GM12878 (cell line): ENCODE results near the gene GABARAPL2. TPM values are rescaled to one million over a fixed set of nuclear protein-coding genes. Genes with fewer than 3 reads are reported as not detected.

Experiments used
- ATAC-seq: fragments of 200-7000 bp; cut with Tn5 transposase; 3 replicates; pipeline ENCODE4 v1.9.1; 2020; ENCODE audit warnings: mild to moderate bottlenecking, moderate library complexity
- BruUV-seq: library from RNA; stranded (reverse); fragments of 400-500 nt; replicated peaks from 2 replicates; lab custom pipeline; 2021; lab: Mats Ljungman, UMichigan
- CTCF ChIA-PET: fragments of 300-600 bp; sonication (Branson Sonifier 250); formaldehyde crosslinking; extraction: SDS; loops from one replicate; lab custom pipeline; 2021; ENCODE audit warnings: inconsistent platforms; lab: Yijun Ruan, JAX
- POLR2A ChIA-PET: fragments of 350-600 bp; formaldehyde crosslinking; extraction: SDS; loops from one replicate; lab custom pipeline; 2021; ENCODE audit warnings: inconsistent platforms; lab: Charles Lee
- RAD21 ChIA-PET: fragments of 300-600 bp; sonication (Branson Sonifier 250); formaldehyde crosslinking; loops from one replicate; lab custom pipeline; 2023; ENCODE audit warnings: antibody characterized with exemption; ENCODE audit not compliant: unreplicated experiment; lab: Charles Lee
- SMC1A ChIA-PET: fragments of 300-600 bp; sonication (Branson Sonifier 250); formaldehyde crosslinking; loops from one replicate; lab custom pipeline; 2023; ENCODE audit not compliant: unreplicated experiment, uncharacterized antibody; lab: Charles Lee
- DNase-seq: peaks from one replicate; pipeline ENCODE4 v3.0.0-alpha.2; 2011; ENCODE audit warnings: low read depth, low spot score
- FAIRE-seq: peaks from 3 replicates; lab custom pipeline; 2011; peaks lifted over from hg19 to GRCh38; lab: Jason Lieb, UNC
- H2AFZ ChIP-seq: 2 replicates; pipeline ENCODE4 v1.6.0; 2011; ENCODE audit warnings: low read depth, low read length, control low read depth; ENCODE audit not compliant: control insufficient read depth
- H3K27ac ChIP-seq: 2 replicates; pipeline ENCODE4 v1.5.1; 2011; ENCODE audit warnings: control low read depth; ENCODE audit not compliant: control insufficient read depth, insufficient read depth
- H3K27me3 ChIP-seq, 2 experiments: replicated peaks in 1 of 2; 2 replicates each; pipeline versions ENCODE4 v1.6.0 to v1.6.1; 2011; ENCODE audit warnings: low read length in 1 of 2; ENCODE audit not compliant: control insufficient read depth in 2 of 2, insufficient read depth in 2 of 2
- H3K36me3 ChIP-seq, 2 experiments: 2 replicates each; pipeline ENCODE4 v1.5.1; 2011; ENCODE audit warnings: low read length in 1 of 2; ENCODE audit not compliant: control insufficient read depth in 2 of 2, insufficient read depth in 2 of 2
- H3K4me1 ChIP-seq: 2 replicates; pipeline ENCODE4 v1.6.1; 2011; ENCODE audit warnings: mild to moderate bottlenecking, low read length, moderate library complexity, mixed read lengths; ENCODE audit not compliant: control insufficient read depth, insufficient read depth
- H3K4me2 ChIP-seq: 2 replicates; pipeline ENCODE4 v1.6.0; 2011; ENCODE audit warnings: control low read depth; ENCODE audit not compliant: control insufficient read depth, insufficient read depth
- H3K4me3 ChIP-seq: fragments of 200-600 bp; sonication (generic); 2 replicates; pipeline ENCODE4 v1.5.1; 2016
- H3K79me2 ChIP-seq: 2 replicates; pipeline ENCODE4 v1.6.0; 2011; ENCODE audit warnings: low read length; ENCODE audit not compliant: control insufficient read depth, insufficient read depth
- H3K9ac ChIP-seq: 2 replicates; pipeline ENCODE4 v1.8.0; 2011; ENCODE audit warnings: low read length, control low read depth, mixed read lengths; ENCODE audit not compliant: control insufficient read depth, insufficient read depth
- H3K9me3 ChIP-seq: replicated peaks from 3 replicates; pipeline ENCODE4 v1.5.1; 2011; ENCODE audit warnings: mild to moderate bottlenecking, low read length; ENCODE audit not compliant: control insufficient read depth, insufficient read depth
- H4K20me1 ChIP-seq: 2 replicates; pipeline ENCODE4 v1.6.0; 2011; ENCODE audit not compliant: control insufficient read depth, insufficient read depth
- NKRF ChIP-seq: fragments of 450-650 bp; conservative IDR thresholded peaks from 2 replicates; pipeline ENCODE4 v1.6.1; 2017; ENCODE audit warnings: mild to moderate bottlenecking, moderate library complexity
- RUNX3 ChIP-seq: IDR thresholded peaks from 2 replicates; pipeline ENCODE4 v1.6.1; 2012; ENCODE audit warnings: low read length, inconsistent platforms
- WGBS: methylation state at CpG from one replicate; pipeline ENCODE4 v1.1.6; 2016; ENCODE audit warnings: low lambda C conversion rate; ENCODE audit not compliant: insufficient replicate concordance, insufficient coverage; ENCODE audit errors: missing lambda C conversion rate; 5-methylcytosine and 5-hydroxymethylcytosine counted together
- in situ Hi-C: fragments of 300-500 bp; cut with MboI; formaldehyde crosslinking; loops from 9 replicates; pipeline ENCODE4 v1.14.3; 2018; ENCODE audit warnings: mixed read lengths
- intact Hi-C: fragments of 100-400 bp; cut with micrococcal nuclease; formaldehyde crosslinking; loops from one replicate; pipeline ENCODE4 v1.14.2; 2022; ENCODE audit not compliant: unreplicated experiment
- polyA plus RNA-seq, 11 experiments: library from polyadenylated mRNA; depleted of rRNA in 4 of 11; unstranded in 6 of 11; stranded (reverse) in 5 of 11; fragments of >200 nt; fragmentation: Nextera tagmentation in 4 of 11; fragmentation: Illumina TruSeq in 1 of 11; extraction: Ambion mirVana in 4 of 11; extraction: Trizol in 1 of 11; gene quantifications; 1 replicate in 1 of 11; 2 replicates in 10 of 11; pipeline versions ENCODE4 v1.2.1 to v1.2.3, GENCODE V29; 2011 to 2016; ENCODE audit warnings: inconsistent platforms in 2 of 11, missing spikeins in 2 of 11, low read depth in 1 of 11
- total RNA-seq, 4 experiments: library from RNA; depleted of rRNA in 3 of 4; stranded (reverse); fragments of >200 nt in 3 of 4; fragmentation: Illumina TruSeq in 1 of 4; extraction: Trizol in 1 of 4; gene quantifications; 2 replicates each; pipeline versions ENCODE4 v1.2.1 to v1.2.3, GENCODE V29; 2013 to 2021

GABARAPL2 gene
- total and polyA plus RNA-seq, 10 of the 15 experiments (the other 5 are each of a cell fraction or from before 2014, with no cell fraction given) = 61.9 to 359 (median 128) TPM

DNA sequence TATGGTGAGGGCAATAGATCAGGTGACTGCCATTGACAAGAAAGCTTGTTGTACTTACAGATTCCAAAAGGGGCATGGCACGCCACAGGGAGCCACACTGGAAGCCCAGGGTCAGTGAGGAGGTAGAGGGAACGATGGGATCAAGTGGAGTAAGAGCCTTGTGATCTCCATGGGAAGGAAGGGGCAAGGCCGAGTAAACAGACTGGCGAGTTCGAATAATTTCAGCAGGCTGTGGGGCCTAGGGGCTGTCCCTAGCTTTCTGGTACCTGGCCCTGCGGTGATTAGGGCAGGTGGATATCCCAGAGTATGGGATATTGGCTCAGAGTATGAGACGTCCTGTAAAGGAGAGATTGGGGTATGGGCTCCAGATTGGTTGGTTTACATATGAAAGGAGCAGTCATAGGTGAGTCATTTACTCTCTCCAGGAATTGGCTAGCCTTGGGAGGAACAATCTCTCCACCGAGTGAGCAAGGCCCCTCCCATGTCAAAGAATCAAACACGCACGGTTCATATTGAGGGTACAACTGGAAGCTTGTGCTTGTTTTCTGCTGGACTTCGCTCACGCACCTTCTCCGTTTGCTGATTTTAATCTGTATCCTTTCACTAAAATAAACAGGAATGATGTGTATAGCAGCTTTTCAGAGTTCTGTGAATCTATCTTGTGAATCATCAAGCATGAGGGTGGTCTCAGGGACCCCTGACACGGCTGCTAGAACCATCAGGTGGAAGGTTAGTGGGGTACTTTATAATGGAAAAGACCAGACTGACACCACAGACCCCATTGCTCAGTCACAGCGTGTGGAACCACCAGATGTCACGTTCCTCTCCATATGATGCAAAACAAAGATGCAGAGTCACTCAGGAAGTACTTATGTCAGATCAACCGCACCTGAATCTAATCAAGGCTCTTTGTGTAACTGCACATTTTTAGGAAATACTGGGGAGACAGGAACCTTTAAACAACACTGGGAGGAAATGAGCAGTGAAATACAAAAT lies 27.9 kb downstream of the GABARAPL2 start:
- DNase-seq (no peak), FAIRE-seq (no peak), ATAC-seq (no peak)
- no TSS peak for BruUV-seq
- no peak overlapping the region for H3K4me2 ChIP-seq
- H2AFZ ChIP-seq = no peak overlapping the region
- H3K27ac ChIP-seq = peak overlapping the region; percentile 18; the same call in 1 of the 2 replicates
- ChIA-PET SMC1A (no interaction called here), RAD21 (no interaction called here), CTCF (no interaction called here), POLR2A (no interaction called here)
- H4K20me1 ChIP-seq = no peaks in the 10 kb centered on the region
- peaks cover 0 to 11% of the 10 kb centered on the region in 2 experiments for H3K36me3 ChIP-seq
- intact Hi-C loops (no loop called here), in situ Hi-C loops (no loop called here)
- H3K4me3 ChIP-seq = no peak overlapping the region
- no peaks in the 10 kb centered on the region for H3K4me1 ChIP-seq
- H3K79me2 ChIP-seq = no peaks in the 10 kb centered on the region
- 82% methylated on average over 17 of the region's 17 CpGs for WGBS
- no peak overlapping the region for H3K9ac ChIP-seq
- TF ChIP-seq RUNX3 (peak; percentile 36; the same call in 1 of the 2 replicates), NKRF (no peak)
- H3K9me3 ChIP-seq = no peaks in the 10 kb centered on the region
- no peaks in the 10 kb centered on the region for H3K27me3 ChIP-seq
